Ishikawa (cell line): ENCODE measurements around the gene COL18A1.

Source experiments
- CREB1 ChIP-seq: IDR thresholded peaks from 2 replicates; pipeline ENCODE4 v1.6.1; 2012; ENCODE audit warnings: low read depth
- TCF12 ChIP-seq: IDR thresholded peaks from 2 replicates; pipeline ENCODE4 v1.6.1; 2012; ENCODE audit warnings: low read depth

GRCh38 chr21:45554477-45555175 is 149.7 kb downstream of the COL18A1 start:
- TF ChIP-seq TCF12 (no peak), CREB1 (no peak)
